NCI-H2029 (cell line): ENCODE results near the gene TPSB2.
"Not testable (repeated sequence)": the region's sequence is repeated elsewhere in the genome, so short reads cannot be mapped to it uniquely, and the experiment has no call there.

ENCODE experiments used
- DNase-seq: peaks from one replicate; lab custom pipeline; 2025; lab: John Stamatoyannopoulos, UW

TPSB2 gene

DNA sequence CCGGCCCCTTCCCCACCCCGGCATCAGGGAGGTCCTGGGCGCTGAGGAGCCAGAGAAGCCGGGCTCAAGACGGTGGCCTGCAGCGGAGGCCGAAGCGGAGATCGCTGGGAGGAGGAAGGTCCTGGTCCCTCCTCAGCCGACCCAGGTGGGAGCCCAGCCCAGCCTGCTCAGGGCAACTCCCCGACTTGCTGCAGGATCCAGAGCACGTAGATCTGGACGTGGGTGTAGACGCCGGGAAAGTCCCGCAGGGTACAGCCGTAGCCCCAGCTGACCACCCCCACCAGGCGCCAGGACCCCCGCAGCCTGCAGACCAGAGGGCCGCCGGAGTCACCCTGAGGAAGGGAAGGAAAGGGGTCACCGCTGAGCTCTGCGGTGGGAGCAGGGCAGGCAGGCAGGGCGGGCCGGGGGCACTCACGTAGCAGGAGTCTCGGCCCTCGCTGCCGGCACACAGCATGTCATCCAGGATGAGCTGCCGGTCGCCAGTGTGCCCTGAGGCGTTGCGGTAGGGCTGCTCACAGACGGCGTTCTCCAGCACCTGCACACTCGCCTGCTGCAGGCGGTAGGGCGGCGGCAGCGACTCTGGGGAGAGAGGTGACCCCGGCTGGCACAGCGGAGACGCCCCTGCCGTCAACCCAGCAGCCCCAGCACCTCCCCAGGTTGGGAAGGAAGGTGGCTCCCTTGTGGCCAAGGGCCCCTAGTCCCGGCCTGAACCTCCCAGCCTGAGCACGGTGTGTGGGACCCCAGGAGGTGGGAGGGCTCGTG, 31.3 kb upstream of the TPSB2 start:
- DNase-seq: no peak

DNA sequence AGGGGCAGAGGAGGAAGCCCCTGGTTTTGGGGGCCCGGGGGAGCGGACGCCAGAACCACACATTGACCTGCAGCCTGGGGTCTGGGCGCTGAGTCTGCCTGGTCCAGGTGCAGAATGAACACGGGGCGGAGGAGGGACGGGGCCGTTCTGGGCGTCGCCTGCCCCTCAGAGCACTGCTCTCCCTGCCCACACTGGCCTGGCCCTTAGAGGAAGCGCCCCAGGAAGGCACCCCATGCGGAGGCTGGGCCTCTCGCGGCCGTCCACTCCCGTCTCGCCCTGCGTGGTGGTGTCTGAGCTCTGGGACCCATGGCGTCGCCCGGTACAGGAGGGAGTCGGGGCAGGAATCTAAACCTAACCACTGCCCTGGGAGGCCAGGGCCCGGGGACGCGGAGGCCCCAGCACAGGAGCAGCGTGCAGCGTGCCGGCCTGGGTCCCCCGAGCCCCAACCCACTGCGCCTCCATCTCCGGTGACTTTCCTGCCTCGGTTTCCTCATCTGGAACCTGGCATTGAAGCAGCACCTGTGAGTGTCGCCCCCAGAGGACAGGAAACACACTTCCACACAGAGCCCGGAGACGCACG, 30.2 kb upstream of the TPSB2 start:
- DNase-seq: no peak

DNA sequence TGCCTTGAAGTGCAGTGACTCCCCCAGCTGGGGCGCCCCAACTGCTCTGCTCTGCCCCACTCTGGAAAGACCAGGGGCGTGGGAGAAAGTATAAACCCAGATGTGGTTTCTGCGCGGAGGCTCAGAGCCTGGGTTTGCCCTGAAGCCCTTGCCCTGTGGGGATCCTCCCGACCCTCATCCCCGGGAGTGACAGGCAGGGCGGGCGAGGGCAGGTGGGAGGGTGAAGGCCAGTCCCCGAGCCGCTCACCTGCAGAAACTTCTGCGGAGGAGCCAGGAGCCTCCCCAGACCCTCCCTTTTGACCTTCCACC, 29.7 kb upstream of the TPSB2 start:
- DNase-seq: no peak

DNA sequence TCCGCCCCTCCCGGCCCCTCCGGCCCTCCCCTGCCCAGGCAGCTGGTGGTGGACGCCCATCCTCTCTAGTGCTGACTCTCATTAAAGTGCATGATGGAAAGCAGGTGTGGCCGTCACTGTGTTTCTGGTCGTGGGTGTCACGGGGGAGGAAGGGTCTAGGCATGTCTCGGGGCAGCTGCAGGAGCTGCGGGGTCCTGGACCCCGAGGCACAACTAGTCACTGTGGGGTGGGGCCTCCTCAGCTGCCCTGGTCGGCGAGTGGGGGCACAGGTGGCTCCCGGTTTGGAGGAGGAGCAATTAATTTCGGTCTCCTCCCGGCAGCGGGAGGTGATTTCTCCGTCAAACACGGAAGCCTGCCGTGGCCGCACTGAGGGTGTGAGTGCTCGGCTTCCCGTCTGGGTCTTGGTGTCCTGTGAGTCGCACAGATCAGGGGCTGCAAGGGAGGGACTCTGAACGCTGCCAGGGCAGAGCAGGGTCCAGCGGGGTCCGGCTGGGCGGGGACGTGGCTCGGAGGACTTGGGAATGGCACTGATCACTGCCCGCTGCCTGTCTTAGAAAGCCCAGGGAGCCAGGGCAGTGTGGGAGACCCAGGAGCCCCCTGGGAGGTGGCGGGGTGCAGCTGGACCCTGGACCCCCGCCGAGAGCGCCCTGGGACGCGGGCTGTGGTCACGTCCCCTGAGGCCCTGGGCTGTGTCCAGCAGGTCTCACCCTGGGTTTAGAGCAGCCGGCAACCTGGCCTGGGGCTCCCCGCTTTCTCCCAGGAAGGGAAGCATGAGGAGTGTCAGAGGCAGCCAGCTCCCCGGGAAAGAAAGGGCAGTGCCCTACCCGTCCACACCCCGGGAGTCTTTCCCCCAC, 29.1 kb upstream of the TPSB2 start:
- peak; percentile 8 for DNase-seq

DNA sequence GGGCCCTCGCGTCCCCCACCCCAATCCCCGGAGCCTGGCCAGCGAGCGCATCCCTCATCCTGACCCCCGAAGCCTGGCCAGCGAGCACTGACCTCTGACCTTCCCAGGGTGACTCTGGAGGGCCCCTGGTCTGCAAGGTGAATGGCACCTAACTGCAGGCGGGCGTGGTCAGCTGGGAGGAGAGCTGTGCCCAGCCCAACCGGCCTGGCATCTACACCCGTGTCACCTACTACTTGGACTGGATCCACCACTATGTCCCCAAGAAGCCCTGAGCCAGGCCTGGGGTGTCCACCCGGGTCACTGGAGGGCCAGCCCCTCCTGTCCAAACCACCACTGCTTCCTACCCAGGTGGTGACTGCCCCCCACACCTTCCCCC, 28.2 kb upstream of the TPSB2 start:
- no peak for DNase-seq

DNA sequence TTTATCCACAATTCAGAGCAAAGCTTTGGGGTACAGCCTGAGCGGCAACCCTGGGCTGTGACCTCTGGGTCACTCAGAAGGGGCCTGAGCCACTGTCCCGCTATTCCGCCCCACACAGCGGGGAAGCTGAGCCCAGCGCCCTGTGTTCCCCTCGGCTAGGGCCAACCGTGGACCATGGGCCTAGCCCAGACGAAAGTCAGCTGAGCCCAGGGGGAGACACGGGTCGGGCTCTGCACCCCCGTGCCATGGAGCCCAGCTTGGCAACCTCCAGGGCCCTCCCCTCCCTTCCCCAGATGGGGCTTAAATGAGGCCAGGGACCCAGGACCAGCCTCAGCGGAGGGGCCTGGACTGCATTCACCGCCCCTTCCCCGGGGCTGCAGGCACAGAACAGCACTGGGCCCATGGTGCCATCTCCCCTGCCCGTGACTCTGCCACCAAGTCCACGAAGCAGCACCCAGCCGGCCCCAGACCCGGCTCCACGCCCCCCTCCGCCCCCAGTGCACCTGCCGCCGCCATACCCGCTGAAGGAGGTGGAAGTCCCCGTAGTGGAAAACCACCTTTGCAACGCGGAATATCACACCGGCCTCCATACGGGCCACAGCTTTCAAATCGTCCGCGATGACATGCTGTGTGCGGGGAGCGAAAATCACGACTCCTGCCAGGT, 27.7 kb upstream of the TPSB2 start:
- no peak for DNase-seq

DNA sequence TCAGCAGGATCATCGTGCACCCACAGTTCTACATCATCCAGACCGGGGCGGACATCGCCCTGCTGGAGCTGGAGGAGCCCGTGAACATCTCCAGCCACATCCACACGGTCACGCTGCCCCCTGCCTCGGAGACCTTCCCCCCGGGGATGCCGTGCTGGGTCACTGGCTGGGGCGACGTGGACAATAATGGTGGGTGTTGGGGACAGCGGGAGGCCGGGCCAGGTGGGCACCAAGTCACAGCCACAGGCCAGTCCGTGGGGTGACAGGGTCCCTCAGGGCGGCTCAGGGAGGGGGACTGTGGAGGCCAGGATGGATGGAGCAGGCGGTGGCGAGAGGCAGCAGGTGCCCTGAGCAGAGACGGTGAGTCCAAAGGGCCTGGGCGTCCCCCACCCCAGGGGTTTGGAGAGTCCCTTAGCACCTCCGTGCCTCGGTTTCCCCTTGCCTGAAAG, 26.9 kb upstream of the TPSB2 start:
- no peak for DNase-seq

DNA sequence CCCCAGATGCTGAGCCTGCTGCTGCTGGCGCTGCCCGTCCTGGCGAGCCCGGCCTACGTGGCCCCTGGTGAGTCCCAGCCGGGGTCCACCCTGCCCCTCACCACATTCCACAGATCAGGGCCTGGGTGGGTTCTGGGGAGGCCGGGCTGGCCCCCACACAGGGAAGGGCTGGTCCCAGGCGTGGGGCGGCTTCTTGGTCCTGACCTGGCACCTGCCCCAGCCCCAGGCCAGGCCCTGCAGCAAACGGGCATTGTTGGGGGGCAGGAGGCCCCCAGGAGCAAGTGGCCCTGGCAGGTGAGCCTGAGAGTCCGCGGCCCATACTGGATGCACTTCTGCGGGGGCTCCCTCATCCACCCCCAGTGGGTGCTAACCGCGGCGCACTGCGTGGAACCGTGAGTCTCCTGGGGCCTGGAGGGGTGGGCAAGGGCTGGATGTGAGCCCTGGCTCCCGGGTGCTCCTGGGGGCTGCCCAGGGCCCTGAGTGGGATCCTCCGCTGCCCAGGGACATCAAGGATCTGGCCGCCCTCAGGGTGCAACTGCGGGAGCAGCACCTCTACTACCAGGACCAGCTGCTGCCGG, 26.4 kb upstream of the TPSB2 start:
- DNase-seq: not testable (repeated sequence)

DNA sequence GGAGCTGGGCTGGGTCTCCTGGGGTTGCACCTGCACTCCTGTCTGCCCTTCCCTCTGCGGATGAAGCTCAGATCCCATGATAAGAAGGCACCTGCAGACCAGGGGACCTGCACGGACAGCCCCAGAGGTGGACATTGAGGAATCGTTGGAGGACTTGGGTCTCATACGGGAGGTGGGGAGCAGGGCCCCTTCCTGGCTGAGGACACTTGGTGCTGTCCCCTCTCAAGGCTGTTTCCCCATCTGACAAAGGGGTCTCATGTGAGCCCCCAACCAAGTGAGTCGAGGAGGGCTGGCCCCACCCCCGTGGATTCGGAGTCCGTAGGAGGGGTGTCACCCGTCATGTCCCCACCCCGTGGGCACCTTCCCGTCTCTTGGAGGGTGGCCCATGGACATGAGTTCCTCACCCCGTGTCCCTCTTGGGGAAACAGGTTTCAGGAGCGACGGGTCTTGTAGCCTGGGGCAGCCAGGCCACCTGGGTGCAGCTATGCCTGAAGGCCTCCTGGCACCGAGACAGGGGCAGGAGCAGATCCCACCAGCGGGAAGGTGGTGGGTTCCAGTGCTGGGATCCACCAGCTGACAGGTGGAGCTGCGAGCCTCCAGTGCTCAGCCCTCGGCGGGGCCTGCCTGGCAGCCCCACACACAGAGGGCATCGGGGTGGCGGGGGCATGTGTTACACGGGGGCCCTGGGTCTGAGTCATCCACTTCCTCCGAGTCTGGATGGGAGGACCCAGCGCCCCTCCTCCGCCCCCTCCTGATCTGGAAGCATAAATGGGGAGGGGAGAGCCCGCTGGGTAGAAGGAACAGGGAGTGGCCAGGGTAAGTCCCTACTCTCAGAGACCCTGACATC, 25.5 kb upstream of the TPSB2 start, which contains the start of gene TPSD1:
Gene TPSD1 (plus strand): TSS at position 794 of the 847 bp plus-strand sequence. CDS start 212 bp downstream, outside the sequence.
- not testable (repeated sequence) for DNase-seq

DNA sequence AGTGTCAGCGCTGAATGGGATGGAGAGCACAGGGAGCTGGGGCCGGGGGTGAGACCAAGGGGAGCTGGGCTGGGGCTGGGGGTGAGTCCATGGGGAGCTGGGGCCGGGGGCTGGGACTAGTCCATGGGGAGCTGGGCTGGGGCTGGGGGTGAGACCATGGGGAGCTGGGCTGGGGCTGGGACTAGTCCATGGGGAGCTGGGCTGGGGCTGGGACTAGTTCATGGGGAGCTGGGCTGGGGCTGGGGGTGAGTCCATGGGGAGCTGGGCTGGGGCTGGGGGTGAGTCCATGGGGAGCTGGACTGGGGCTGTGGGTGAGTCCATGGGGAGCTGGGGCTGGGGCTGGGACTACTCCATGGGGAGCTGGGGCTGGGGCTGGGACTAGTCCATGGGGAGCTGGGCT, 24.8 kb upstream of the TPSB2 start:
- DNase-seq: not testable (repeated sequence)

DNA sequence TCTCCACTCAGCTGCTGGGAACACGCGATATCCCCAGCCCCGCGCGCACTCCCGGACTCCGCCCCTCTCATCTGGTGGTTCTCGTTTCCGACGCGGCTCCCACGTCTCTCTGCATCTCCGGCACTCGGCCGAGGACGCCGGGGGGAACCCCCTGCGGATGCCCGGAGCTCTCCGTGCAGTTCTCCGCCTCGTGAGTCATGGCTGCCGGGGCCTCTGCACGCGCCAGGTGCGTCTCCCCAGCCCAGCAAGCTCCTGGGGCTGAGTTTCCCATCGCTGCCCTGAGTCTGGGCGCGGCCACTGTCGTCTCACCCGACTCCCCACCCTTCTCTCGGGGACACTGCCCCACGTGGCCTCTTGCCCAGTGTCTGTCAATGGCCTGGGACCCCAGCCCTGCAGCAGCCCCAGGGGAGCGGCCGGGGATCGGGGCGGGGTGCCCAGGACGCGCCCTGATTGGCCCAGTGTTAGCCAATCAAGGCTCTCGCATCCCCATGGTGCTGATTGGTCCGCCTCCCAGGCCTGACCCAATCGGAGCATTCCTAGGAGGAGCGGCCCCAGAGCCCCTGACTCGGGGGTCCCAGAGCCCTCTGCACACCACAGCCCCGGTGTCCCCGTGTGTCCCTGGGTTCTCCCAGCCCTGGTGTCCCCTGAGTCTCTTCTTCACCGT, 23.8 kb upstream of the TPSB2 start:
- DNase-seq: not testable (repeated sequence)

DNA sequence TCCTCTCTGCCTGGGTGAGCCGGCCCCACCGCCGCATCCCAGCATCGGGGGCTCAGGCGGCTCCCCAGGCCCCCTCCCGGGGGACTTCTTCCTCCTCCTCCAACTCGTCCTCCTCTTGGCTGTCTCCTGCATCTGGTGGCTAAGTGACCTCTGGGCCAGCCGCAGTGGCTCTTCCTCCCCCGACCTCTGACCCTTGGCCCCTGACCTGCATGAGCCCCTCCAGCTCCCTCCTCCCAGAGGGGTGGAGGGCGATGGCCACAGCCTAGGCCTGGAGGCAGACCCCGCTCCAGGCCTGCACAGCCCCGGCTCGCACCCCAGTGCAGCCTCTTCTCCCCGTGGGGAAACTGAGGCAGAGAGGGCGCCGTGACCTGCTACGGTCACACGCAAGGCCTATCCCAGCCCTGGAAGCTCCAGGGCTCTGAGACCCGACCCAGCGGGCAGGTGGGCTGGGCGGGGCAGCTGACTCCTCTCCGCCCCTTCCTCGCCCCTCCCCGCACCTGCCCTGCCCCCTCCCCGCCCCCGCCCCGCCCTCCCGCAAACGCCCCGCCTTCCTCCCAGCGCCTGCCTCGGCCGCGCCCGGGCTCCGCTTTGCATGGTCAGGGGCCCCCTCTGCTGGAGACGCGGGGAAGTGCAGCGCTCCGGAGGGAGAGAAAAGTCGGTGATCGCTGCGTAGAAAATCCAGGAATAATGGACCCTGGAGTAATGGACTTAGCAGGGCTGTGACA, 19.2 kb upstream of the TPSB2 start:
- not testable (repeated sequence) for DNase-seq

DNA sequence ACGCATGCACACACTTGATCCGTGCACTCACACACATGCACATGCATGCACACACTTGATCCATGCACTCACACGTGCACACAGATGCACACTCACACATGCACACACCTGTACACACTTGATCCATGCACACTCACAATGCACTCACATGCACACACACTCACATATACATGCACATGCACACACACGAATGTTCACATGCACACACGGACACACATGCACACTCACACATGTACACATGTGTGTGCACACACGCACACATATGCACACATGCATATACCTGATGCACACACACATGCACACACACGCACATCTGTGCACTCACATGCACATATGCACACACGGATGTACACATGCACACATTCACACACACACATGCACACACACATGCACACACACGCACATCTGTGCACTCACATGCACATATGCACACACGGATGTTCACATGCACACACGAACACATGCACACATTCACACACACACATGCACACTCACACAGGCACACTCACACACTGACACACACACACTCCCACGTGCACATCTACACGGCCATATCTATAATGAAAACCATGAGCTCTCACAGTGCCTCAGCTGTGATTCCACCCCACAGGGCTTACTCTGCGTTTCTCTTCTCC, 18.0 kb upstream of the TPSB2 start:
- not testable (repeated sequence) for DNase-seq

DNA sequence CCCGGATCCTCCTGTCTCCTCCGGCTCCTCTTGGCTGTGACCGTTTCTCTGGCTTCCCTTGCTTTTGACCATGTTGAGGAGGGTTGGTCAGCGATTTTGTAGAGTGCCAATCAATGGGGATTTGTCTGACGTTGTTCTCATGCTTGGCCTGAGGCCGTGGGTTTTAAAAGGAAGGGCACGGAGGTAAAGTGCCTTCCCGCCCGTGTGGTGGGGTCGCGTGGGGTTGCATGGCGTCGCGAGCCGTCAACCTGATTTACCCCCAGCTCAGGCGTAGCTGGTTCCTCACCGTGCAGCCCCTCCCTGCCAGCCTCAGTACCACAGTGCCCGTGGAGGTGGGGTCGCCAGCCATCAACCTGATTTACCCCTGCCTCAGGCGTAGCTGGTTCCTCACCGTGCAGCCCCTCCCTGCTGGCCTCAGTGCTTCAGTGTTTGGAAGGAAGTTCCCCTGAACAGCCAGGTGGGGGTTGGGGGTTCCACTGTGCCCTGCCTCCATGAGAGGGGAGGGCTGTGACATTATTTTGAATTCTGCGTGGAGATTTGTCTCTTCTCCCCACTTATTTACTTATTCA, 15.6 kb upstream of the TPSB2 start:
- DNase-seq: no peak

DNA sequence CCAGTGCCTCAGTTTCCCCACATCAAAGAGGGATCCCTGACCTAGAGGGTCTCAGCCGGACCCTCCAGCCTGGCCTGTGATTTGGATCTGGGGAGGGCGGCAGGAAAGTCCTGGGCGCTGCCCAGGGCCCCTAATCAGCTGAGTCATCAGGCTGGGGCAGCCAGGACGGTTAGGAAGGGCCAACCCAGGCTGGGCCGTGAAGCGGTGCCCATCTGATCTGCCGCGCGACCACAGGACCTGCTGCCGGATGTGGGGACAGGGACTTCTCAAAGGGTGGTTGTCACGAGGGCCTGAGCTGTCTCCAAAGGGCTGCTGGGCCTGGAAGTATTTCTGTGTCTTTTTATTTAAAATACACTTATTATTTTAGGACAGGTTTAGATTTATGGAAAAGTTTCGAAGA, 14.9 kb upstream of the TPSB2 start:
- no peak for DNase-seq

DNA sequence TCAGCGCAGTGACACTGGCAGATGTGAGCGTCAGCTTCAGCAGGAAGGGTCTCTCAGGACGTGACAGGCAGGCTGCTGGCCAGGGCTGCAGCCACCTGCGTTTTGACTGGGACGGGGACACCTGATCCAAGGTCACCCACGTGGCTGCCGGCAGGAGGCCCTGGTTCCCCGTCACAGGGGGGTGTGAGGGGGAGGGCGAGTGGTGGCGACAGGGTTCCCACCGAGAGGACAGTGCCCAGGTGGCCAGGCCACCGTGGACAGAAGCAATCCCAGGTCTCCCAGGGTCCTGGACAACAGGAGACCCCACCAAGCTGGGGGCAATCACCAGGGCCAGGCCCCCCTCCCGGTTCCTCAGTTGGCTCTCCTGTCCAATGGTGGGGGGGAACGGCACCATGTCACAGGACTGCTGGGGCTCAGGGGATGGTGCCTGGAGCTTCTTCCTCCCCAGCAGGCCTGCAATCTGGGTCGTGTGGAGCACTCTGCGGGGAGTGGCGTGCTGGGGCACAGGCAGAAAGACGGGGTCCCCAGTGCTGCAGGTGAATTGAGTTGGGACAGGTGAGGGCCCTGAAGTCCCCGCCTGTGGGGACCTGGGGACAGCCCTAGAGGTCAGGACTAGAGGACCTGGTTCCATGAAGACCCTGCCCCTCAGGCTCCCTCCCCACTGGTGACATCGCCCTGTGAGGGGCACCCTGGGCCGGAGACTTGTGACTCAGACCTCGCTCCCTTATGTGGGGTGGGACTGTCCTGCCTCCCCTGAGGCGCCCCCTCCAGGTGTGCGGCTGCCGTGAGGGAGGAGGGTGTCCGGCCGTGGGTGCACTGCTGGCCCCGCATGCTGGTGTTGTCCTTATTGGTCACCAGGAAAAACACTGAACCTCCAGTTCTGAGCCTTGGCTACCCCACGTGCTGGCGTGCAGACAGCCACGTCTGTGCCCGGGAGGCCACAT, 14.2 kb upstream of the TPSB2 start:
- DNase-seq: not testable (repeated sequence)

DNA sequence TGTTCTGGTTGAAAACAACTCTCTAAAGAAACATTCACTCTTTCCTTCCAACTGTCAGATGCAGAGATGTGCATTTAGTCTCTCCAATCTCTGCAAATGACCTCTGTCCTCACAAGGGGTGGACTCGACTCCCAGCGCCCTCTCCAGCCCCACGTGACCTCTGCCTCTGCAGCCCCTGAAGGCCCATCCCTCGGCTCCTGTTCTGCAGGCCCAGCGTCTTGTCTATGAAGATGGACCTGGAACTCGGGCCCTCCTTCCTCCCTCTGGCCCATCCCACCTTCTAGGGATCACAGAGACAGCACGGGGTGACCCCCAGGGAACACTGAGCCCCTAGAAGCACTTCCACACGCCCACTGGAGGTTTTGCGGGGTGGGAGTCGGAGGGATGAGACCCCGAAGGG, 13.4 kb upstream of the TPSB2 start:
- DNase-seq: not testable (repeated sequence)

DNA sequence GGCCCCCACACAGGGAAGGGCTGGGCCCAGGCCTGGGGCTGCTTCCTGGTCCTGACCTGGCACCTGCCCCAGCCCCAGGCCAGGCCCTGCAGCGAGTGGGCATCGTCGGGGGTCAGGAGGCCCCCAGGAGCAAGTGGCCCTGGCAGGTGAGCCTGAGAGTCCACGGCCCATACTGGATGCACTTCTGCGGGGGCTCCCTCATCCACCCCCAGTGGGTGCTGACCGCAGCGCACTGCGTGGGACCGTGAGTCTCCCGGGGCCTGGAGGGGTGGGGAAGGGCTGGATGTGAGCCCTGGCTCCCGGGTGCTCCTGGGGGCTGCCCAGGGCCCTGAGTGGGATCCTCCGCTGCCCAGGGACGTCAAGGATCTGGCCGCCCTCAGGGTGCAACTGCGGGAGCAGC, 11.1 kb upstream of the TPSB2 start:
- not testable (repeated sequence) for DNase-seq
